ENCODE results near the gene PMM1.

DNA sequence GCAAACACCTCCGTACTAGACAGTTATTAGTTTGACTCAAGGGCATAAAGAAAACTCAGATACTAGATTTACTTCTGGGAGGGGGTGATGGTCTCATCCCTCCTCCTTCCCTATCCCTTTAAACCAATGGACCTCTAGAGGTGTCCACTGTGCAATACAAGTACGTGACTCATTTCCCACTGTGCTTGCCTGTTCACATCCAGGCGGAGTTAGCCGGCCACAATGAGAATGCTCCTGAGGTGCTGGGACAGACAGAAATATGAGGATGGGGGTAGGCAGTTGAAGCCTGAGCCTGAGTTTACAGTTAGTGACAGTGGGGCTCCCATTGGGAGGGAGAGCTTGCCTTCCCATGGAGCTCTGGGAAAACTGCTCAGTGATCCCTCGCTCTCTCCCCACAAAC, 8.4 kb upstream of the PMM1 start:
- TF ChIP-seq CTCF (IDR thresholded peaks at IDR 0.05), result peak in 1 of 6 experiments; percentile 5
- TF ChIP-seq POLR2A (IDR thresholded peaks at IDR 0.05), result no peak

All from adrenal gland (tissue), 5 donors.